Measurements from ENCODE around the gene ALDH6A1.

- TF ChIP-seq CTCF (conservative IDR thresholded peaks at IDR 0.05; ENCODE audit: low read depth, low read length) (no peak), EZH2 (IDR thresholded peaks at IDR 0.05; ENCODE audit: borderline replicate concordance, low read depth, low read length, poor library complexity, severe bottlenecking) (no peak)
Measured at GRCh38 chr14:74045522-74045921, 38.7 kb downstream of the ALDH6A1 start.
